GM18858 (cell line): ENCODE results near the gene MDFIC2.
"Not testable (repeated sequence)": the region's sequence is repeated elsewhere in the genome, so short reads cannot be mapped to it uniquely, and the experiment has no call there.

Experiments used
- ATAC-seq: cut with Tn5 transposase; IDR thresholded peaks from one replicate; pipeline ENCODE4 v1.9.1; 2021; ENCODE audit not compliant: unreplicated experiment

The MDFIC2 gene

GRCh38 chr3:70261283-70261682 is 51.2 kb downstream of the MDFIC2 start:
- no peak for ATAC-seq

DNA sequence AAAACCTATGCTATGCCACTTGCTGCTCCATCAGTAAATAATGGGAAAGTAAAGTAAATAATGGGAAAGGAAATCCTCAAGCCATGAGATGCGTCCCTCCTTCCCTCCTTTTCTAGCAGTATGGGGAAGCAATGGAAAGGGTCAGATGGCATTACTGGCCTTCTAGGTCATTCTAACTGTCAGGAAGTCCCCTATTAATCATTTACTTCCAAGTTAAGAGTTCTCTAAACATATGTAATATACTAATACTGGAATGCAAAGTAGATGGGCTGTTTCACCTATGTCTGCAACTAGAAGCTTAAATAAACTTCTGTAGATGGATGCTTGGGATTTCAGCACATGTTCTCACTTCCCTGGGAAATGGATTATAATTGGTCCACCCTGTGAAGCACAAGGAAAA is 55.9 kb downstream of the MDFIC2 start:
- ATAC-seq, result no peak

- ATAC-seq, result no peak
These were observed 61.9 kb downstream of the MDFIC2 start for GRCh38 chr3:70250492-70250891.

DNA sequence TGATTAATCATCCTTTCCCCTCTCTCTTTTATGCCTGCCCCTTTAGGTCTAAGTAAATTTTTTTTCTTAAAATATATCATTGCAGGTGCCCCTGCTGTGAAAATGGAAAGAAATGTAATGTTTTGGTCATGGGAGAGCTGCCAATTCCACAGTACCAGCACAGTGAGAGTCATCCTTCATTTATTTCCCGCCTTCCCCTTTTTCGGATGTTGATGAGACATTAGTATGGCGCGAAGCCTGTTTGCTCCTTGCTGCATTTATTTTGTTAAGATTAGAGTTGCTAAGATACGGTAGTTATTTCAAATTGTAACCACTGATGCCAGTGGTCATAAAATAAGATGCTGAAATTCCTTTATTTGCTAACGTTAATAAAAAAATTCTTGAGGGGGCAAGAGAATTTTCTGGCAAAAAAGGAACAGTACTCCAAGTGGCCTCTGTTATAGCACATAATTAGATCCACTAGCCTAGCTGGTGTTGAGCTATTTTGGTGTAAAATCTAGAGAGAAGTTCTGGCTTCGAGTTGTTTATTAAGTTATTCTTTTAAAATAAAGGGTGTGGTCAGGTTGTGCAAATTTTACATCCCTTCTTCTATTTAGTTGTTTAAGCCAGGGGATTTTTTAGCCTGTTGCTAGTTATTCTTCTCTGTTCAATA is 62.8 kb downstream of the MDFIC2 start:
- ATAC-seq, result no peak

GRCh38 chr3:70248856-70249255 is 63.6 kb downstream of the MDFIC2 start:
- ATAC-seq, result no peak

- no peak for ATAC-seq
These were observed 64.5 kb downstream of the MDFIC2 start for GRCh38 chr3:70247955-70248354.

- no peak for ATAC-seq
These were observed 66.5 kb downstream of the MDFIC2 start for GRCh38 chr3:70245746-70246525.

DNA sequence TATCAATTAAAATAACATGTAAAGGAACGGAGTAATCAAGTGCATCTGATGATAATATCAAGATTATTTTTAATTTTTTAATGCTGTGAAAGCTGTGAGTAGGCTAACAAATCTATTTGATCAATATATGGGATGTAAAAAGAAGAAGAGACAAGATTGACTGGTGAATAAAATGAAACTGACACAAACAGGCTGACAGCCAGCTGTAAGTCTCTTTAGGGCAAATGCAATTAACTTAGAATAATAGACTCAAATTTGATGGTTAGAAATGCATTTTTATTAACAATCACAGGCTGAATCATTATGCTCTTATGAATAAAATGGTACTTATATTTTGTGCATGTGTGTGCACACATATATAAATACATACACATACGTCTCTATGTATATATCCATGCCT is 68.0 kb downstream of the MDFIC2 start:
- no peak for ATAC-seq

DNA sequence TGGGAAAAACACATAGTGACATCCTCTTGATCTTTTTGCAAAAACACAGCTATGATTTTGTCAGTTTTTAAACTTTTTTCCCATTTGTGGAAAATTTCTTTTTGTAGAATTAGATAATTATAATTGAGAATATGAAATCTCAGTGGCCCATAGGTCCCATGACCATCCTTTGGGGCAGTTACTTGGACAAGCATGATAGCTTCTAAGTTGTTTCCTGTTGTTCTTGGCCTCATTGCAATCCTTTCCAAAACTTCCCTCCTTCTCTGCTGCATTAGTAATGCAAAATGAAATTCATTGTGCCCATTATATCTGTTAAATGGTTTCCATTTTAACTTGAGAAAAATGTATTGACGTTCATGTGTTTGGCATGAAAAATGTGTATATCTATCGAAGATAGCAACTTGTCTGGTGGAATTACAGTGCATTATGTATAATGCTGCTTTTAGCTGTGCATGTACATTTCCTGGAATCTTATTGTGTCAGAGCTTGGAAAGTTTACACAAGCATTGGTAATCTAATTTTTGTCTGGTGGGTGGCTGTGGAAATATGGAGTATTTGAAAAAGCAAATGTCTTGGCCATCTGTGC is 70.0 kb downstream of the MDFIC2 start:
- ATAC-seq, result no peak

- no peak for ATAC-seq
These were observed 78.6 kb downstream of the MDFIC2 start for GRCh38 chr3:70233812-70234211.

- no peak for ATAC-seq
These were observed 79.3 kb downstream of the MDFIC2 start for GRCh38 chr3:70233112-70233511.

GRCh38 chr3:70231266-70231701 is 81.2 kb downstream of the MDFIC2 start:
- ATAC-seq, result no peak

DNA sequence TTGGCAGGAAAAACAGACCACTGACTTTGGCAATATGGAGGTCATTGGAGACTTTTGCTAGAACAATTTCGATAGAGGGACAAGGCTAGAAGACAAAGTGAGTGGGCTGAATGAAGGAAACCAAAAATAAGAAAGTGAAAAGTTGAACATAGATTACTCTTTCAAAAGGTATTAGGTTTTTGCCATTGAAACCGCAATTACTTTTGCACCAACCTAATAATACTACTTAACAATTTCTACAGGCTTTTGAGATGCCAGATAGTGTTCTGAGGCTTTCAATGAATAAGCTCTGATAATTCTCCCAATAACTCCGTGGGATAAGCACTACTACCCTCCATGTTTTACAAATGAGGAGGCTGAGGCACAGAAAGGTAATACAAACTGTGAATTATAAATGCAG is 85.0 kb downstream of the MDFIC2 start:
- ATAC-seq, result no peak

GRCh38 chr3:70225146-70225545 is 87.3 kb downstream of the MDFIC2 start:
- ATAC-seq, result no peak

DNA sequence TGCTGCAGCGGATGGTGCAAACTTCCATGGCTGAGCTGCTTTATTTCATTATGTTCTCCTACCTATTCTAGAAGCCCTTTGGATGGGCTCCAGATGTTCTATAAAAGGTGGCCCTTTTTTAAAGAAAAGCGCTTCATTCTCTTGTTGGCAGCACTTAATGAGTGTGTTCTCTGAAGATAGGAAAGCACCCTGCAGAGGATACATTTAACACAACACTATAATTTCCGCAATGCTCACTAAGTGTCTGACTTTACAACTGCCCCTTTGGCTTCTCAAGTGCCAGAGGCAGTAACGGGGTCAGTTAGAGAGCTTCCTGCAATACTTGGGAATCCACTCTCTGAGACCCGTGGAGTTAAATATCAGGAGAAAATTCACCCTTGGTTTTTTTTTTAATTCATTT is 88.1 kb downstream of the MDFIC2 start:
- ATAC-seq, result no peak

DNA sequence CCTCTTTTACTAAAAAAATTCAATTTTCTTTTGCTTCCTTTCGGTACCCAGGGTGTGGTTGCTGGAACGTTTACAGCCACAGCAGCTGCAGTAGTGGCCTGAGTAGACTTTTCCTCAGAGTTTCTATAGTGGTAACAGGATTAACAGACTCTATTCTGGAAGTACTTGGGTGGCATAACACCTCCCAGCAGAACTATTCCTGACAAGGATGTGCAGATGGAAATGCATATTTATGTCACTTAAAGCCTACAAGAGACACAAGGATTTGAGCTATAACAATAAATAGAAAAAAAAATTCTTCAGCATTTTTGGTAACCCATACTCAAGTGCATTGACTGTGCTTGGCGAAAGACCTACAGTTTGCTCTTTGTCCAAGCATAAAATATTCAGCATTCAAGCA is 94.0 kb downstream of the MDFIC2 start:
- no peak for ATAC-seq

DNA sequence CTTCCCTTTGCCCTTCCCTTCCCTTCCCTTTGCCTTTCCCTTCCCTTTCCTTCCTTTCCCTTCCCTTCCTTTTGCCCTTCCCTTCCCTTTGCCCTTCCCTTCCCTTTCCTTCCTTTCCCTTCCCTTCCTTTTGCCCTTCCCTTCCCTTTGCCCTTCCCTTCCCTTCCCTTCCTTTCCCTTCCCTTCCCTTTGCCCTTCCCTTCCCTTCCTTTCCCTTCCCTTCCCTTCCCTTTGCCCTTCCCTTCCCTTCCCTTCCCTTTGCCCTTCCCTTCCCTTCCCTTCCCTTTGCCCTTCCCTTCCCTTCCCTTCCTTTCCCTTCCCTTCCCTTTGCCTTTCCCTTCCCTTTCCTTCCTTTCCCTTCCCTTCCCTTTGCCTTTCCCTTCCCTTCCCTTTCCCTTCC is 101.2 kb downstream of the MDFIC2 start:
- not testable (repeated sequence) for ATAC-seq

DNA sequence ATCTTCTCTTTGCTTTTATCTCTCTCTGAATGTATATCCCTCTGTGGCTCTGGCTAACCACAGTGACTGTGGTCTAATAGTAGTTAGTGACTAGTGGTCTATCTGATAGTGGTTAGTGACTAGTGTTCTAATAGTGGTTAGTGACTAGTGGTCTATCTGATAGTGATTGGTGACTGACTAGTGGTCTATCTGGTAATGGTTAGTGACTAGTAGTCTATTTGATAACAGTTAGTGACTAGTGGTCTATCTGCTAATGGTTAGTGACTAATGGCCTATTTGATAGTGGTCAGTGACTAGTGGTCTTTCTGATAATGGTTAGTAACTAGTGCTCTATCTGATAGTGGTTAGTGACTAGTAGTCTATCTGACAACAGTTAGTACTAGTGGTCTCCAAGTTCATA is 110.5 kb downstream of the MDFIC2 start:
- ATAC-seq, result no peak

DNA sequence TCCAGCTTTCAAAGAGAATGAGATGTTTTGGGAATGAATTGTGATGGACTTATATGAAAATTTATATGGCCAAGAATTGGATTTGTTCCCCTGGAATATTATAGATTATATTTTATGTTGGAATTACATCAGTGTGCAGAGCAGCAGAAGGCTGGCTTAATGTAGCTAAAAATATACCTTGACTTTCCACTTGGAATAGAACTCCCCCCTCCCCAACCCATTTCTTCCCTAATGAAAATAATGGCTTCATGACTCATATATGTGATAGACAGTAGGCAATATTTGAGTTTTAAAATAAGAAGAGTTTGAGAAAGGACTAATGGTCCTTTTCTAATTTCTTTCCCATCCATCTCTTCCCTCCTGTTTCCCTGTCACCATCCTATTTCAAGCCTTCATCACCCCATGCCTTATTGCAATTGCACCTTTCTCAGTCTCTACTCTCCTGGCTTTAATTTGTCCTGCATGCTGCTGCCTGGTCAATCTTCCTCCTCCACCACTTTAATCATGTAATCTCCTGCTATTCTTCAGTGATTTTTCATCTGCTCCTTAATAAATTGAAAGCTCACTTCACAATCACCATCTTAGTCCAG is 122.5 kb downstream of the MDFIC2 start:
- ATAC-seq, result no peak

DNA sequence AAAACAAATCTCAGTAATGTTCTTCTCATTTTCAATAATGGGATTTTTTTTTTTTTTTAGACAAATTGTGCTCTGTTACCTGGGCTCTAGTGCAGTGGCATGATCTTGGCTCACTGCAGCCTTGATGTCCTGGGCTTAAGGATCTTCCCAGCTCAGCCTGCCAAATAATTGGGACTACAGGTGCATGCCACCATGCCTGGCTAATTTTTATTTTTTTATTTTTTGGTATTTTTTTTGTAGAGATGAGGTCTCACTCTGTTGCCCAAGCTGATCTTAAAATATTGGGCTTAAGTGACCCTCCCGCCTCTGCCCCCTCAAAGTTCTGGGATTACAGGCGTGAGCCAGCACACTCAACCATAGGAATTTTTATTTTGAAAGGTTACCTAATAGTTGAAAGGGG is 126.2 kb downstream of the MDFIC2 start:
- no peak for ATAC-seq

- no peak for ATAC-seq
These were observed 126.8 kb downstream of the MDFIC2 start for GRCh38 chr3:70185661-70186060.
